PC-3 (cell line): ENCODE results near the gene MSI2.

Source experiments
- EZH2 ChIP-seq: fragments of 300-600 bp; sonication (generic); IDR thresholded peaks from one replicate; pipeline ENCODE4 v1.6.1; 2017; ENCODE audit warnings: antibody characterized with exemption, mild to moderate bottlenecking, low read length; ENCODE audit not compliant: unreplicated experiment
- EZH2phosphoT487 ChIP-seq: fragments of 300-600 bp; sonication (generic); IDR thresholded peaks from 2 replicates; pipeline ENCODE4 v1.6.1; 2018; ENCODE audit warnings: mild to moderate bottlenecking, antibody characterized with exemption, low read length, borderline replicate concordance
- TF ChIP-seq, protein P1 (sequence below): fragments of 300-600 bp; sonication (generic); conservative IDR thresholded peaks from 2 replicates; pipeline ENCODE4 v1.5.1; 2017; ENCODE audit warnings: antibody characterized with exemption, low read depth, mild to moderate bottlenecking, low read length

DNA sequence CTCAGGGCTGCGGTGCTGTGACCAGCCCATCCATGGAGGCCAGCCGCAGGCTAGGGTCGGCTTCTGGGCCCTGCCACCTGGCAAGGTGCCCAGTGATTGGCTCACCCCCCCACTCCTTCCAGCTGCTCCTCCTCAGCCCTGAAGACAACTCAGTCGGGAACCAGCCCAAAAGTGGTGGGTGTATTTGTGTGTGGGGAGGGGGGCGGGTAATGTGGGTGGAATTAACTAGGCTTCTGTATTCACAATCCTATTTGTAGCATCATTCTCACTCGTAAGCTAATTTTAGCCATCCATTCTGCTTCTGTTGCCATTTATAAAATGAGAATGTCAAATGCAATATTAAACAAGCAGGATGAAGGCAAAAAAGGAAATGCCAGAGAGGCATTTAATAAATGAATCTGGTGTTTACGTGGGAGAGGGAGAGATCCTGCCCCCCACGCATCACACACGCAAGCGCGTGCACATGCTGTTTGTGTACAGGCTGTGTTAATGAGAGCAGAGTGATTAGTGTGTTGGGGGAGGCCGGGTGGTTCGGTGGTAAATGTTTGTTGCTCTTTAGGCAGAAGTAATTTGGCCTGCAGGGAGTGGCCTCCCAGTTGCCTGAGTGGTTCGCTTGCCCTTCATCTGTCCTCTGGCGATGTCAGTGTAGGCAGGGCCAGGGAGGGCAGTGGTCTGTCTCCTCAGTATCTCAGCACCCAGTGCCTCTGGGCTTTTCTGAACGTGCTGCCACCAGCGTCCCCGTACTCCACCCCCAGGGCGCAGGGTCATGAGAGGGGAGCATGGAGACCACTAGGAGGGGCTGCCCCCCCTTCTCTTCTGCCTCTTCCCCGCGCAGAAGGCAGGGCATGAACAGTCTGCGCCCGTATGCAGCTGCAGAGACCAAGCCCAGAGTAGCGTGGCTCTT is 348.7 kb downstream of the MSI2 start:
- TF ChIP-seq EZH2 (no peak), EZH2phosphoT487 (no peak)
- TF ChIP-seq, protein P1, sequence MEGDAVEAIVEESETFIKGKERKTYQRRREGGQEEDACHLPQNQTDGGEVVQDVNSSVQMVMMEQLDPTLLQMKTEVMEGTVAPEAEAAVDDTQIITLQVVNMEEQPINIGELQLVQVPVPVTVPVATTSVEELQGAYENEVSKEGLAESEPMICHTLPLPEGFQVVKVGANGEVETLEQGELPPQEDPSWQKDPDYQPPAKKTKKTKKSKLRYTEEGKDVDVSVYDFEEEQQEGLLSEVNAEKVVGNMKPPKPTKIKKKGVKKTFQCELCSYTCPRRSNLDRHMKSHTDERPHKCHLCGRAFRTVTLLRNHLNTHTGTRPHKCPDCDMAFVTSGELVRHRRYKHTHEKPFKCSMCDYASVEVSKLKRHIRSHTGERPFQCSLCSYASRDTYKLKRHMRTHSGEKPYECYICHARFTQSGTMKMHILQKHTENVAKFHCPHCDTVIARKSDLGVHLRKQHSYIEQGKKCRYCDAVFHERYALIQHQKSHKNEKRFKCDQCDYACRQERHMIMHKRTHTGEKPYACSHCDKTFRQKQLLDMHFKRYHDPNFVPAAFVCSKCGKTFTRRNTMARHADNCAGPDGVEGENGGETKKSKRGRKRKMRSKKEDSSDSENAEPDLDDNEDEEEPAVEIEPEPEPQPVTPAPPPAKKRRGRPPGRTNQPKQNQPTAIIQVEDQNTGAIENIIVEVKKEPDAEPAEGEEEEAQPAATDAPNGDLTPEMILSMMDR, result no peak
